GM19438 (cell line): ENCODE data around the gene SCAF11.
"Not testable (repeated sequence)": the region's sequence is repeated elsewhere in the genome, so short reads cannot be mapped to it uniquely, and the experiment has no call there.

Source experiments
- ATAC-seq: cut with Tn5 transposase; IDR thresholded peaks from one replicate; pipeline ENCODE4 v1.9.1; 2021; ENCODE audit warnings: low read depth; ENCODE audit not compliant: unreplicated experiment

The SCAF11 gene, protein sequence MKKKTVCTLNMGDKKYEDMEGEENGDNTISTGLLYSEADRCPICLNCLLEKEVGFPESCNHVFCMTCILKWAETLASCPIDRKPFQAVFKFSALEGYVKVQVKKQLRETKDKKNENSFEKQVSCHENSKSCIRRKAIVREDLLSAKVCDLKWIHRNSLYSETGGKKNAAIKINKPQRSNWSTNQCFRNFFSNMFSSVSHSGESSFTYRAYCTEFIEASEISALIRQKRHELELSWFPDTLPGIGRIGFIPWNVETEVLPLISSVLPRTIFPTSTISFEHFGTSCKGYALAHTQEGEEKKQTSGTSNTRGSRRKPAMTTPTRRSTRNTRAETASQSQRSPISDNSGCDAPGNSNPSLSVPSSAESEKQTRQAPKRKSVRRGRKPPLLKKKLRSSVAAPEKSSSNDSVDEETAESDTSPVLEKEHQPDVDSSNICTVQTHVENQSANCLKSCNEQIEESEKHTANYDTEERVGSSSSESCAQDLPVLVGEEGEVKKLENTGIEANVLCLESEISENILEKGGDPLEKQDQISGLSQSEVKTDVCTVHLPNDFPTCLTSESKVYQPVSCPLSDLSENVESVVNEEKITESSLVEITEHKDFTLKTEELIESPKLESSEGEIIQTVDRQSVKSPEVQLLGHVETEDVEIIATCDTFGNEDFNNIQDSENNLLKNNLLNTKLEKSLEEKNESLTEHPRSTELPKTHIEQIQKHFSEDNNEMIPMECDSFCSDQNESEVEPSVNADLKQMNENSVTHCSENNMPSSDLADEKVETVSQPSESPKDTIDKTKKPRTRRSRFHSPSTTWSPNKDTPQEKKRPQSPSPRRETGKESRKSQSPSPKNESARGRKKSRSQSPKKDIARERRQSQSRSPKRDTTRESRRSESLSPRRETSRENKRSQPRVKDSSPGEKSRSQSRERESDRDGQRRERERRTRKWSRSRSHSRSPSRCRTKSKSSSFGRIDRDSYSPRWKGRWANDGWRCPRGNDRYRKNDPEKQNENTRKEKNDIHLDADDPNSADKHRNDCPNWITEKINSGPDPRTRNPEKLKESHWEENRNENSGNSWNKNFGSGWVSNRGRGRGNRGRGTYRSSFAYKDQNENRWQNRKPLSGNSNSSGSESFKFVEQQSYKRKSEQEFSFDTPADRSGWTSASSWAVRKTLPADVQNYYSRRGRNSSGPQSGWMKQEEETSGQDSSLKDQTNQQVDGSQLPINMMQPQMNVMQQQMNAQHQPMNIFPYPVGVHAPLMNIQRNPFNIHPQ (N-terminal part only)

DNA sequence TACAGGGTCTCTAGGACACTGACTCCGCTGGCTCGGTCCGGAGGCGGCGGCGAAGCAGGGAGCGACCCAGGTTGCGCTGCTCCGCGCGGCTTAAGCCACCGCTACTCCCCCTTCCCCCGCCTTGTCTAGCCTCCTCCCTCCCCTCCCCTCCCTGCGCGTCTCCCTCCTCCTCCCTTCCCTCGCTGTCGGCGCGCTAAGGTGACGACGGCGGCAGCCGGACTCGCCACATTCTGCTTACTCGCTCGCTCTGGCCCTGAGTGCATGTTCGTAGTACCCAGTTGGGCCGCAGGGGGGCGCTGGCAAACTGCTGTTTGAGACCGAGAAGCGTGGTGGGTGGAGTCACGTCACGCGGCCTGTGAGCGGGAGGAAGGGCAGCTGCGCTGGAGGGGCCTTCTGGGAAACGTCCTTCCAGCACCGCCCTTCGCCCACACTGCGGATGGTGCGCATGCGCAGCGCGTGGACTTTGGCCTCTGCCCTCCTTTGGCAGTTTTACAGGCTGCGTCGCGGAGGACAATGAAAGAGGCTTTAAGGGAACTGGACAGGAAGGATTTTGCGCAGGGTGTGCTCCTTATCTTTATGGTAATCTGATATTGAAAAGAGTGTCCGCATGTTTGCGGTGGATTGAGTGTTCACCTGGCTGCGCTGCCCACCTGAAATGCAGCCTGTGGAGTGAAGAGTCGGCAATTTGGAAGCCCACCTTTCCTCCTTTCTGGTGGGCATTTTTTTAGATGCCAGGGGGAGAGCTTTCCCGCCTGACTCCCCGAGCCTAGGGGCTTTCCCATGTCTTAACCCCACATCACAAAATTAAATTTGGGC, at the start of gene SCAF11:
Gene SCAF11 (minus strand): TSS at position 107 of the 816 bp plus-strand sequence. CDS start 26,407 bp downstream, outside the sequence.
- ATAC-seq: peak; percentile 54

DNA sequence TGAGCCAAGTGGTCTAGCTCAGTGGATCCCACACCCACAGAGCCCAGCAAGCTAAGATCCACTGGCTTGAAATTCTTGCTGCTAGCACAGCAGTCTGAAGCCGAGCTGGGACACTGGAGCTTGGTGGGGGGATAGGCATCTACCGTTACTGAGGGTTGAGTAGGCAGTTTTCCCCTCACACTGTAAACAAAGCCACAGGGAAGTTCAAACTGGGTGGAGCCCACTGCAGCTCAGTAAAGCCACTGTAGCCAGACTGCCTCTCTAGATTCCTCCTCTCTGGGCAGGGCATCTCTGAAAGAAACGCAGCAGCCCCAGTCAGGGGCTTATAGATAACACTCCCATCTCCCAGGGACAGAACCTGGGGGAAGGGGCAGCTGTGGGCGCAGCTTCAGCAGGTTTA, 46.7 kb upstream of the SCAF11 start:
- not testable (repeated sequence) for ATAC-seq

DNA sequence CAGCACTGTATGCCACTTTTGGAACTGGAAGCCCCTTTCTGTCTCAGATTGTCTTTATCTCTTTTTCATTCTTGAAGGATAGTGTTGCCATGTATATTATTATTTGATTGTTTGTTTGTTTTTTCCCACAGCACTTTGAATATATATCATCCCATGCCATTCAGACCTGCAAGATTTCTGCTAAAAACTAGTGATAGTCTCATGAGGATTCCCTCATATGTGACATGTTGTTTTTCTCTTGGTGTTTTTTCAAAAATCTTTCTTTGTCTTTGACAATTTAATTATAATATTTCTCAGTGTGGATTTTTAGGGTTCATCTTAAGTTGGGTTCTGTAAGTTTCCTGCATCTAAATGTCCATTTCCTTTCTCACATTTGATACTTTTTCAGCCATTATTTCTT, 36.8 kb upstream of the SCAF11 start:
- ATAC-seq: no peak

DNA sequence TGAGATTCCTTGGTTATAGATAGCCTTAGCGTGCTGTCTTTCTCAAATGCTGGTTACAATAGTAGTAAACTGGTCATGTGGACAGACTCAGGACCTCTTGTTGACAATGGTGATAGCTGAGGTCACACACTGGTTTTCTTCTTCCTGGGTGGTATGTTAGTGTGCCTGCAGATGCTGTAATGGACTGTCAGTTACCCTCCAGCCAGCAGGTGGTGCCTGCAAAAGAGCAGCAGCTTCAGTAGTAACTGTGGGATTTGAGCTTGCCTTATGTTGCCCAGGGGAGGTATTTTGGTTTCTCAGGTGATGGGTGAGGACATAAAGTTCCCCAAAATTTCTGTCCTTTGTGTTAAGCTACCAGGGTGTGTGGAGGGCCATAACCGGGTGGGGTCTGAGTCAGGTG, 33.7 kb upstream of the SCAF11 start:
- no peak for ATAC-seq

DNA sequence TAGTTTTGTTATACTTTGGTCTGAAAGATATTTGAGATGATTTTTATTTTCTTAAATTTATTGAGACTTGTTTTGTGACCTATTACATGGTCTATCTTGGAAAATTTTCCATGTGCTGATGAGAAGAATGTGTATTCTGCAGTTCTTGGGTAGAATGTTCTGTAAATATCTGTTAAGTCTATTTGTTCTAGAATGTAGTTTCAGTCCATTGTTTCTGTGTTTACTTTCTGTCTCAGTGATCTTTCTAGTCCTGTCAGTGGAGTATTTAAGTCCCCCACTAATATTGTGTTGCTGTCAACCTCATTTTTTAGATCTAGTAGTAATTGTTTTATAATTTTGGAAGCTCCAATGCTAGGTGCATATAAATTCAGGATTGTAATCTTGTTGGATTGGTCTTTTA, 30.4 kb upstream of the SCAF11 start:
- ATAC-seq: no peak

DNA sequence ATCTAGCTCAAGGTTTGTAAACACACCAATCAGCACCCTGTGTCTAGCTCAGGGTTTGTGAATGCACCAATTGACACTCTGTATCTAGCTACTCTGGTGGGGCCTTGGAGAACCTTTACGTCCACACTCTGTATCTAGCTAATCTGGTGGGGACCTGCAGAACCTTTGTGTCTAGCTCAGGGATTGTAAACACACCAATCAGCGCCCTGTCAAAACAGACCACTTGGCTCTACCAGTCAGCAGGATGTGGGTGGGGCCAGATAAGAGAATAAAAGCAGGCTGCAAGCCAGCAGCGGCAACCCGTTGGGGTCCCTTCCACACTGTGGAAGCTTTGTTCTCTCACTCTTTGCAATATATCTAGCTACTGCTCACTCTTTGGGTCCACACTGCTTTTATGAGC, 28.3 kb upstream of the SCAF11 start:
- ATAC-seq: not testable (repeated sequence)

DNA sequence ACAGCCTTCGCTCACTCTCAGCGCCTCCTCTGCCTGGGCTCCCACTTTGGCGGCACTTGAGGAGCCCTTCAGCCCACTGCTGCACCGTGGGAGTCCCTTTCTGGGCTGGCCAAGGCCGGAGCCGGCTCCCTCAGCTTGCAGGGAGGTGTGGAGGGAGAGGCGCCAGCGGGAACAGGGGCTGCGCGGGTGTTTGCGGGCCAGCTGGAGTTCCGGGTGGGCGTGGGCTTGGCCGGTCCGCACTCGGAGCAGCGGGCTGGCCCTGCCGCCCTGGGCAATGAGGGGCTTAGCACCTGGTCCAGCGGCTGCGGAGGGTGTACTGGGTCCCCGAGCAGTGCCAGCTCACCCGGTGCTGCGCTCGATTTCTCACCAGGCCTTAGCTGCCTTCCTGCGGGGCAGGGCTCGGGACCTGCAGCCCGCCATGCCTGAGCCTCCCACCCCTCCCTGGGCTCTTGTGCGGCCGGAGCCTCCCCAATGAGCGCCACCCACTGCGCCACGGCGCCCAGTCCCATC, 27.5 kb upstream of the SCAF11 start:
- ATAC-seq: not testable (repeated sequence)

DNA sequence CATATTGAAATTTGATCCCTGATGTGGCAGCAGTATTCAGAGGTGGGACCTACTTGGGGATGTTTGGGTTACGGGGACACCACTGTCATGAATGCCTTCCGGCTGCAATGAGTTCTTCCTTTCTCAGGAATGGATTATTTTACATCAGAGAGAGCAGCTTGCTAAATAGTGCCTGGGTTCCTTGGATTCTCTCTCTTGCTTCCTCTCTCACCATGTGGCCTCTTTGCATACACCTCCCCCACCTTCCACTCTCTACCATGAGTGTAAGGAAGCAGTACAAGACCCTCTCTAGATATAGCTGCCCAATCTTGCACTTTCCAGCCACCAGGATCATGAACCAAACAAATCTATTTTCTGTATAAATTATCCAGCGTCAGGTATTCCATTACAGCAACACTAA, 15.4 kb upstream of the SCAF11 start:
- no peak for ATAC-seq

DNA sequence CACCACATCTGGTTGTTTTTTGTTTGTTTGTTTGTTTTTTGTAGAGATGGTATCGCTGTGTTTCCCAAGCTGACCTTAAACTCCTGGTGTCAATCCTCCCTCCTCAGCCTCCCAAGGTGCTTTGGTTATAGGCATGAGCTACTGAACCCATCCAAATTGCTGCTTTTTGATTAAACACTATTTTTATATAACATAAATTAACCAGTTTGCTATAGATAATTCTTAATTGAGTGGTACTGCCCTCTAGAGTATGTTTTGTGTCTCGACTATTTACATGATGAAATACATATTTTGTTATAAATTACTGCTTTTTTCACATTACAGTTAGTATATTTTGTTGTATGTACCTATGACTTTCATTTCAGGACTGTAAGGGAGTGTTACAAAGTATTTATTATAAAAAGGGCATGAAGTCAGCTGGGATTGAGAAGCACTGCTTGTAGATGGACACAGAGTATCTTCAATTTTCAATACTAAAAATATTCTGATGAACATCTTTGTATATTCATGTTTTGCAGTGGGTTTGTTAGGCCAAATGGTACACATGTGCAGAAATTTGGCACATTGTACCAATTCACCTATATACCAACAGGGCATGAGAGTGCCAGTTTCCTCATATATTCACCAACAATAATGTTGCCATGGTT, 14.9 kb upstream of the SCAF11 start:
- ATAC-seq: no peak

DNA sequence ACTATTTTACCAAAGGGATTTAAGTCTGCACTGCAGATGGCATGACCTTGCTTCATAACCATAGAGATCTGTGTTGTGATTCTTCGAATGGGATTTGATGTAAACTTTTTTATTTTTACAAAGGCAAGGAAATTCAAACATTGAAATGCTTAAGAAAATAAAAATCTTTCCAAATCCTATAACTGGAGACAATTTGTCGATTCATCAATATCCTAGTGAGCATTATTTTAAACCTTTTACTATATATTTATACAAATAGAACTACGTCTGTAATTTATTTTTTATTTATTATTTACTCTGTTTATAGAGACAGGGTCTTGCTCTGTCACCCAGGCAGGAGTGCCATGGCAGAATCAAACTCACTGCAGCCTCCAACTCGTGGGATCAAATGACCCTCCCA, 14.3 kb upstream of the SCAF11 start:
- ATAC-seq: no peak

DNA sequence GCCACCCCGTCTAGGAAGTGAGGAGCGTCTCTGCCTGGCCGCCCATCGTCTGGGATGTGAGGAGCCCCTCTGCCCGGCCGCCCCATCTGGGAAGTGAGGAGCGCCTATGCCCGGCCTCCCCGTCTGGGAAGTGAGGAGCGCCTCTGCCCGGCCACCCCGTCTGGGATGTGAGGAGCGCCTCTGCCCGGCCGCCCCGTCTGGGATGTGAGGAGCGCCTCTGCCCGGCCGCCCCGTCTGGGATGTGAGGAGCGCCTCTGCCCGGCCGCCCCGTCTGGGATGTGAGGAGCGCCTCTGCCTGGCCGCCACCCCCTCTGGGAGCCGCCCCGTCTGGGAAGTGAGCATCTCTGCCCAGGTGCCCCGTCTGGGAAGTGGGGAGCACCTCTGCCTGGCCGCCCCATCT, 9.7 kb upstream of the SCAF11 start:
- ATAC-seq: not testable (repeated sequence)

DNA sequence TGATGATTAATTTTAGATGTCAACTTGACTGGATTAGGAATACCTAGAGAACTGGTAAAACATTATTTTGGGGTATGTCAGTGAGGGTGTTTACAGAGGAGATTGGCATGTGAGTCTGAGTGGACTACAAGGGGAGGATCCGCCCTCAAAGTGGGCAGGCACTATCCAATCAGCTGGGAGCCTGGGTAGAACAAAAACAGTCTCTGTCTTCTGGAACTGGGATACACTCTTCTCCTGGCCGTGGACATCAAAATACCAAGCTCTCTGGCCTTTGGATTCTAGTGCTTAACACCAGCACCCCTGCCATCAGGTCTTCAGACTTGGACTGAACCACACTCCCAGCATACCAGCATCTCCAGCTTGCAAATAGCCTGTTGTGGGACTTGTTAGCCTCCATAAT, 4.4 kb upstream of the SCAF11 start:
- ATAC-seq: no peak

DNA sequence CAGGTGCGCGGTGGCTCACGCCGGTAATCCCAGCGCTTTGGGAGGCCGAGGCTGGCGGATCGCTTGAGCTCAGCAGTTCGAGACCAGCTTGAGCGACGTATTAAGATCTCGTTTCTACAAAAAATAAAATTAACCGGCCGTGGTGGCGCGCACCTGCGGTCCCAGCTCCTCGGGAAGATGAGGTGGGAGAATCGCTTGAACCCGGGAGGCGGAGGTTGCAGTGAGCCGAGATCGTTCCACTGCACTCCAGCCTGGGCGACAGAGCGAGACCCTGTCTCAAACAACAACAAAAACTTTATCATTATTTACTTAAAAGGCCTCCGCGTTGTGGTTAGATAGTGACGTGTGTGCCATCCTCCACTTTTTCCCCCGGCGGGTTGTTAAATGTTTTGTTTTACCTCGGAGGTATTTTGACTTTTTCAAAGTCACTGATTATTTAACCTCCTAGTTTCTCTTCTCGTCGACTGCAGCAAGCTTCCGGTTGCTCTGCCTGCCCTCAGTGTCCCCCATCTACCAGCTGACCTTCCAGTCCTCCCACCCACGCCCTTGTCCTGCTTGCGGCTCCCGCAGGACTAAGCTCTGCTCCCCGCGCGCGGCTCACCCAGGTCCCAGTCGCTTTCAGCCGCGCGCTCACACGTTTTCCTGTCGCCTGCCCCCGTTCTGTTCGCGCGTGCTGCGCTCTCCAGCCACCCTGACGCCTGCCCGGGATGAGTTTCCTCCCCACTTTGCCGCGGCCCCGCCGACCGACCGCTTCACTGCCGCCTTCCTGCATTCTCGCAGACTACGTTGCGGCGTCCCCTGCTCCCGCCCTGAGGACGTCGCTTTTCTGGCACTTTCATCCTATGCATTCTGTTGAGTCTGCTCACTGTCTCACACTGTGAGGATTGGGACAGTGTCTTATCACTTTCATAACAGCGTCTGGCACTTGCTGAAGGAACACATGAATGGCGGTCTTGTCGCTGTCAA, 1.2 kb upstream of the SCAF11 start:
- peak; percentile 31 for ATAC-seq

DNA sequence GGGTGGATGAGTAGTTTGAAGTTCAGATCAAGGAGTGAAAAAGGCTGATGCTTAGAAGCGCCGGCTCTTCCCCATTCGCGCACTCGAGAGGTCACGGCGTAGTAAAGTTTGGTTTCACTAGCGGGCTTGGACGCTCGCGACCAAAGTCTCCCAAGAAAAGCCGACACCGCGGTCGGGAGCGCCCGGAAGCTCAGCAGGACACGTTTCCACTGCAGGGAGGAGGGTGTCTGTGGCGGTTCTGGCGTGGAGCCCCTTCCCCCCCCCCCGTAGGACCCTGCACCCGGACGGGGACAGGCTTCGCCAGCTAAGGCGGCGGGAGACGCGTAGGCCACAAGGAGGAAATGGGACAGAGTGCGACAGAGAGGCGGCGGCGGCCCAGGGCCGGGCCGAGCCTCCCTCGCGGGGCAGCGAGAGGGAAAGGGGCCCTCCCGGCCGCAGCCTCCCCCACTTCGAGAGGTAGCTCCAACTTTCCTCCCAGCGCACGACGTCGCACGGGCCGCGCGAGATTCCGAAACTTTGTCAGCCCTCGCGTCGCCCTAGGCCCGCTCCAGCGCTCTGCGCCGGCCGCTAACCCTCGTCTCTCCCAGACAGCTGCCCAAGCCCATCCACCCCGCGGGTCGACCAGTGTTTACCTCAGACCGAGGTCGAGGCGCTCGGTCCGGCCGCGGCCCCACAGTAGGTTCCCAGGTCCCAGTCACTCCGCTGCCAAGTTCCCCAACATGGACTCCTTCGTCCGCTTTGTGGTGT, 480 bp downstream of the SCAF11 start:
- ATAC-seq: peak; percentile 36

DNA sequence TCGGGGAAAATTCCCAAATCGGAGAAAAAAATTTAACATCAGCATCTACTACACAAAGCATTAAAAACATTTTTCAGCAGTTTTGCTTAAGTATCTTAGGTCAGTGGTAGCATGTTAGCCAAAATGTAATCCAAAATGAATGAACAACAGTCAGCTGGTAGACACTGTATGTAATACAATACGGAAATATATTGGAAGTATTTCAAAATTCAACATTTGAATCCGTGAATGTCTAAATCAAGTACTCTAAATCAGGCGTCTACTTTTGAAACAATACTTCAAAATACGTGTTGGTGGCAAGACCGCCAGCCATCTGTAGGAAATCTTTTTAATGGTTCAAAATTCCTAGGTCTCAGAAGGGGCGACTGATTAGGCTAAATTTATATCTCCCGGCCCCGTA, 1.1 kb downstream of the SCAF11 start:
- no peak for ATAC-seq

DNA sequence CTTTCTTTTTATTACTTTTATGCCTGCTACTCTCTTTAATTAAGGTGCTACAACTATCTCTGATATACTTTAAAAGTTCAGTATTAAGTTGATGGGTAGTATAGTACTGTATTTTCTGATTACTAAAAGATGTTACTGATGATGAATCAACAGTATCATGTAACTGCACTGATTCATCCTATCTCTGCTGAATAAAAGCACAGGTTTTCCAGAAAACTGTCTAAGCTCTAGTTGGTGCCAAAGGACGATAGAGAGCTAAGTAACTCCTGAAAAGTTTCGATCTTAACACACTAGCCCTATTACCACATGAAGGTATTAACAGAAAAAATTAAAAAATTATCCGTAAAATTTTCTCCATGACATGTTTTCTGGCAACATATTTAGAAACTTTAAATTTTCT, 2.1 kb downstream of the SCAF11 start:
- no peak for ATAC-seq

DNA sequence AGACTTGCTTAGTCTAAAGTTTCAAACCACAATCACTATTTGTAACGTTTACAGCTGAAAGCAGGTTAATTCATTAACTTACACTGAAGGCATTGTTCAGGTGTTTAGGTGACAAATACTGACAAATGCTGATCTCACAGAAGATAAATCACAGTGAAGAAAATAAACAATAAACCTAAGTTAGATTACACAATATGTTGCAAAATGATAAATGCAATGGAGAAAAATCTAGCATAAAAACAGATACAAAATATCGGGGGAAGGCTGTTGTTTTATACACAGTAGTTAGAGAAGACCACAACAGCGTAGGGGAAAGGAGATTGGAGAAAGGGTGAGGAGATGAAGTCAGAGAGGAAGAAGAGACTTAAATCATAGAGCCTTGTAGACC, 3.0 kb downstream of the SCAF11 start:
- no peak for ATAC-seq
